ENCODE results near the gene TTC7B. TPM values are rescaled to one million over a fixed set of nuclear protein-coding genes. Genes with fewer than 3 reads are reported as not detected.

The TTC7B gene
- total and polyA plus RNA-seq, 2 of the 8 experiments (the other 6 are each of a cell fraction or from before 2014, with no cell fraction given) = 23.7 to 34.0 TPM

DNA sequence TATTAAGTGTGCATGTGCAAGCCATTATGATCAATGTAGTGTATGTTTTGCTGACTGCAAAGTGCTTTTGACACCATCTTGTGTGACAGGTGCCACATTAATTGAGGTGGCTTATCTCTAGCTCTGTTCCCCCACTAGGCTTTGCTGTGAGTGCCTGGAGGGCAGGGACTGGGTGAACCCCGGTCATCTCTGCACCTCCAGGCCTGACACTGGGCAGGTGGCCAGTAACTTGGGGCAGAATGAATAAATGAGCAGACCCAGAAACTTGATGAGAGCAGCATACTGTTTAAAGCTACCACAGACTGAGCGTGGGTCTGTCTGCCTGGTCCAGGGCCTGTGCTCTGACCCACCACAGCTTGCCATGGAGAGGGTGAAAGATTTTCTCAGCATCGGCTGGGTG is 267.8 kb downstream of the TTC7B start:
- no peak overlapping the region for H2BK120ac ChIP-seq (replicated peaks; ENCODE audit: low read depth, low read length)
- no peak overlapping the region for H3K23ac ChIP-seq (ENCODE audit: insufficient read length)
- H2AFZ ChIP-seq (ENCODE audit: low read length) = no peak overlapping the region
- H3K9me3 ChIP-seq (ENCODE audit: insufficient read depth in 2 of 2, low read depth in 1 of 2, low read length in 1 of 2) = peaks cover 0 to 8% of the 10 kb centered on the region in 2 experiments; a peak in 1 of 4 replicates
- H4K8ac ChIP-seq (ENCODE audit: extremely low read depth, insufficient read depth, low read length) = no peak overlapping the region
- no peak overlapping the region for H3K27ac ChIP-seq (ENCODE audit: low read depth, low read length)
- FAIRE-seq (no peak), DNase-seq (ENCODE audit: low read depth in 1 of 2, low spot score in 2 of 2) (no peak)
- H3K23me2 ChIP-seq (ENCODE audit: low read depth, low read length) = no peaks in the 10 kb centered on the region
- no peak overlapping the region for H2BK20ac ChIP-seq (ENCODE audit: low read length)
- H2BK5ac ChIP-seq (ENCODE audit: low read depth, low read length) = no peak overlapping the region
- no peak overlapping the region for H3K14ac ChIP-seq (ENCODE audit: insufficient read length)
- no peaks in the 10 kb centered on the region for H4K20me1 ChIP-seq (replicated peaks in 1 of 2; ENCODE audit: control insufficient read depth in 1 of 2, insufficient read depth in 2 of 2, low read length in 2 of 2)
- H3K56ac ChIP-seq (replicated peaks; ENCODE audit: insufficient read length, low read depth, low read length) = no peak overlapping the region
- H2BK12ac ChIP-seq (ENCODE audit: low read depth, low read length) = 0 out of 2 replicates have a peak overlapping the region, but pooled peaks have one; percentile 27
- no peak overlapping the region for H3K4me3 ChIP-seq (ENCODE audit: extremely low read depth in 1 of 4, insufficient read depth in 2 of 4, low read depth in 3 of 4, low read length in 4 of 4)
- no peaks in the 10 kb centered on the region for H3K79me1 ChIP-seq (ENCODE audit: low read depth, low read length)
- H3K4ac ChIP-seq (replicated peaks; ENCODE audit: insufficient read length, low read depth, low read length) = no peak overlapping the region
- no peak overlapping the region for H3K18ac ChIP-seq (ENCODE audit: extremely low read depth, low read length)
- H3K36me3 ChIP-seq (ENCODE audit: control insufficient read depth in 2 of 4, insufficient read depth in 4 of 4, low read length in 3 of 4) = no peaks in the 10 kb centered on the region
- H4K5ac ChIP-seq (ENCODE audit: insufficient read length, low read depth, low read length) = no peak overlapping the region
- H2BK15ac ChIP-seq (ENCODE audit: low read length) = no peak overlapping the region
- H4K91ac ChIP-seq (replicated peaks; ENCODE audit: insufficient read length, low read length) = no peak overlapping the region
- no peaks in the 10 kb centered on the region for H3K79me2 ChIP-seq (ENCODE audit: control insufficient read depth in 1 of 2, insufficient read depth in 2 of 2, low read length in 2 of 2)
- TF ChIP-seq KDM5A (IDR thresholded peaks at IDR 0.05; ENCODE audit: low read length) (no peak), MAFK (IDR thresholded peaks at IDR 0.05; ENCODE audit: low read depth, low read length) (no peak), SP1 (IDR thresholded peaks at IDR 0.05; ENCODE audit: low read depth, low read length) (no peak), SP4 (IDR thresholded peaks at IDR 0.05; ENCODE audit: low read length) (no peak), SP2 (IDR thresholded peaks at IDR 0.05; ENCODE audit: low read length) (no peak), POLR2AphosphoS5 (IDR thresholded peaks at IDR 0.05; ENCODE audit: low read depth, low read length) (no peak), CEBPB (IDR thresholded peaks at IDR 0.05; ENCODE audit: low read depth, low read length) (no peak), EP300 (IDR thresholded peaks at IDR 0.05; ENCODE audit: borderline replicate concordance in 1 of 2, low read depth in 2 of 2, low read length in 2 of 2) (no peak), POLR2A (IDR thresholded peaks at IDR 0.05; ENCODE audit: control extremely low read depth in 1 of 2, low read depth in 2 of 2, low read length in 2 of 2) (no peak), HDAC6 (IDR thresholded peaks at IDR 0.05; ENCODE audit: low read depth, low read length) (no peak), CTBP2 (IDR thresholded peaks at IDR 0.05; ENCODE audit: borderline replicate concordance, insufficient read depth, insufficient read length, low read length) (no peak)
- H2AK5ac ChIP-seq (ENCODE audit: low read depth, low read length) = 0 out of 2 replicates have a peak overlapping the region, but pooled peaks have one; percentile 13
- H3K27me3 ChIP-seq (replicated peaks in 1 of 4; ENCODE audit: control insufficient read depth in 3 of 4, extremely low read depth in 1 of 4, insufficient read depth in 3 of 4, low read length in 3 of 4) = no peaks in the 10 kb centered on the region
- no peak overlapping the region for H3K4me2 ChIP-seq (ENCODE audit: insufficient read depth in 1 of 2, low read depth in 2 of 2, low read length in 2 of 2)
- POLR2A ChIA-PET (ENCODE audit: partially characterized antibody) = no interaction called here
- CTCF ChIA-PET (ENCODE audit: partially characterized antibody) = interaction anchor here (0.7 to 3.0 kb wide), 5 partner anchors 13 to 149 kb away, joined by 3 to 9 read pairs (median 5); no protein-coding TSS in a partner anchor
- 96% methylated on average over 3 of the region's 3 CpGs; no CpG with 5 or more reads in 1 of the 2 experiments for WGBS, 2 experiments (ENCODE audit: extremely low coverage in 1 of 2, insufficient coverage in 1 of 2, insufficient read length in 1 of 2, insufficient replicate concordance in 2 of 2, low coverage in 1 of 2, low lambda C conversion rate in 2 of 2, missing lambda C conversion rate in 1 of 2)
- H3K9ac ChIP-seq (replicated peaks in 1 of 4; ENCODE audit: extremely low read depth in 1 of 4, low read depth in 3 of 4, low read length in 3 of 4) = no peak overlapping the region
- peaks cover 0 to 10% (median 5%) of the 10 kb centered on the region in 4 experiments; a peak in 5 of 7 replicates for H3K4me1 ChIP-seq (replicated peaks in 1 of 4; ENCODE audit: control insufficient read depth in 3 of 4, insufficient read depth in 4 of 4, low read length in 3 of 4)
